HK-2 (cell line): ENCODE results near the gene APOA4.
"Not testable (repeated sequence)": the region's sequence is repeated elsewhere in the genome, so short reads cannot be mapped to it uniquely, and the experiment has no call there.

Experiments used
- DNase-seq: peaks from one replicate; pipeline ENCODE4 v3.0.0-alpha.2; 2018; ENCODE audit not compliant: unreplicated experiment

APOA4 gene

DNA sequence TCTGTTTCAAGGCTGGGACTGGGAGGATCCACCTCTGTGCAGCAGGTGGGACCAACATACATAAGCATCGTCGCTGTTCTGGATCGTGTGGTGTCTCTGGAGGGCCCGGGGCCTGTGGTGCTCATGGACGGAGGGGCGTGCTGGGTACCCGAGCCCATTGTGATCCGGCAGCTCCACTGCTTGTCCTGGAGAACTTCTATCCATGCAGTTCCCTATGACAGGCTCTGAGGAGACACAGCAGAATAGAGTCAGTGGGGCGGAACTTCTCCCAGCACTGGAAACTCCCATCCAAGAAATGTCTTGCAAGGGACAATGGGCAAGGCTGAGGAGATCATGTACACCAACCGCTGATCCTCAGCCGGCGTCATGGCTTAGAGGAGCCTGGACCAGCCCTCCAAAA lies 26.0 kb upstream of the APOA4 start:
- DNase-seq: no peak

DNA sequence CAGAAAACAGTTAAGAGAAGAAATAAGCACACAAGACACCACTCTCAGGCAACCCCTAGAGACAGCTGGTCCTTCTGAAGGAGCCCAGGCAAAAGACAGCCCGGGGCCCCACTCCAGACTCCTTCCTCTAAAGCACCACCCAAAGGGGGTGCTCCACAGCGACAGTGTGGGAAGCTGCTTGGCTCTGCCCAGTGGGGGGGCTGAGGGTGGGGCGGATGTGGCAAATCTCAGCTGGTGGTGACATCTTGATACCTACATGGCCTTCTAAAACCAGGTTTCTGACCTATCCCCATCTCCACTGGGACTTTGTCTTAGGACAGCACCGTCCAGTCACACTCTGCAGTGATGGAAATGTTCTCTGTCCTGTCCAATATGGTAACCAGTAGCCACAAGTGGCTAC lies 24.5 kb upstream of the APOA4 start:
- DNase-seq: no peak

DNA sequence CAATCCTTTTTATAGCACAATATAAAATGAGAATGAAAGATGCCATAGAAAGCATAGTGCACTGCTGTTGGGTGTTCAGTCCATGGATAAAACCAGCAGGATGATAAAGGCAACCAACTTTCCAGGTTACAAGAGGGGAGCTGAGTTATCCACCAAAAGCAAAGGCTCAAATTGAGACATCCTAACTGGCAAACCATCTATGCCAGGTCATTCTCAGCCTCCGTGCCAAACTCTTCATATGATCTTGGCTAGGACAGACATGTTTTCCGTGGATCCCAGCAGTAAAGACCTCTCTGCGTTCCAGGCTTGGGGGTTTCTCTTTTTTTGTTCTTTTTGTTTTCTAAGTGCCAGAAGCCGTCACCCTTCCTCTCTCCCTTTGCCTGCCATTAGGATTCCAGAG lies 21.6 kb upstream of the APOA4 start:
- DNase-seq: no peak

DNA sequence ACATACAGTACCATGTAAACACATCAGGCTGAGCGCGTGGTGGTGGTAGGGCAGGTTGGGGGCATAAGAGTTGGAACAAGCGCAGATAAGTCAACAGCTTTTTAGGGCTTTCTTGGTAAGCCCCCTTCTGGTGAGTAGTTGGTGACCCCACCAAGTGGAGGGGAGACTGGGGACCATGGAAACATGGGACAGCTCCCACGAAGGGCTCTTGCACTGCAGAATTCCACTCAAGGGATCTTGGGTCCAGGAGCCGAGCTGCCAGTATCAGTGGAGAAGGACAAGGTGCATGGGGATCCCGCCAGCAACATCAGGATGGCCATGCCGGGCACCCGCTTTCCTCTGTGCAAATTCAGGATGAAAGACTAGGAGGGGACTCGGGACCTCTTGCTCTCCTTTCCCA lies 20.6 kb upstream of the APOA4 start:
- DNase-seq: no peak

DNA sequence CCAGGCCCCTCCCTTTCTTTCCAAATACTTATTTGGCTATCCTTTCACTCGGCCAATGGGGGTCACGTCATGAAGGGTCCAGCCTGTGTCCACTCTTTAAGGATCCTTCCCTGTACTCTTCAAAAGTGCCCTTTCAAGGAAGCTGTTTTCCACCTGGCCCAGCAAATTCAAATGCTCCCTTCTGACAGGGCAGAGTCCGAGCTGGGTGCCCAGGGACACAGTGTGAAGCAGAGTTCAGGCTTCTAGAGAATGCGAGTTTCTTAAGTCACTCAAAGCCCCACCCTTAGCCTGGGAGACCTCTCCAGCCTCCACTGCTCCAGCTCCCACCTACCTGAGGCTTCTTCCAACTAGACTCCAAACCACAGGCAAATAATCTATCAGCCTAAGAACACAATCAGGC lies 19.8 kb upstream of the APOA4 start:
- no peak for DNase-seq

DNA sequence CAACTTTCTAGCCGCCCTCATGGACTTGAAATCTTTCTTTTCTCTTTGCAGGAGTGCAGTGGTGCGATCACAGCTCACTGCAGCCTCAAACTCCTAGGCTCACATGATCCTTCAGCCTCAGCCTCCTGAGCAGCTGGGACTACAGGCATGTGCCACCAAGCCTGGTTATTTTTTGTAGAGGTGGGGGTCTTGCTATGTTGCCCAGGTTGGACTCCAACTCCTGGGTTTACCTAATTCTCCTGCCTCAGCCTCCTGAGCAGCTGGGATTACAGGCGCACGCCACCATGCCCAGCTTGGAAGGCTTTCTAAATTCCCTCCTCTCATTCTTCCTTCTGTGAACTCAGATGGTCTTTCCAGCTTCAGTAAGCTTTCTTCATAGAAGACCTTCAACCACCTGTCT lies 19.0 kb upstream of the APOA4 start:
- DNase-seq: no peak

DNA sequence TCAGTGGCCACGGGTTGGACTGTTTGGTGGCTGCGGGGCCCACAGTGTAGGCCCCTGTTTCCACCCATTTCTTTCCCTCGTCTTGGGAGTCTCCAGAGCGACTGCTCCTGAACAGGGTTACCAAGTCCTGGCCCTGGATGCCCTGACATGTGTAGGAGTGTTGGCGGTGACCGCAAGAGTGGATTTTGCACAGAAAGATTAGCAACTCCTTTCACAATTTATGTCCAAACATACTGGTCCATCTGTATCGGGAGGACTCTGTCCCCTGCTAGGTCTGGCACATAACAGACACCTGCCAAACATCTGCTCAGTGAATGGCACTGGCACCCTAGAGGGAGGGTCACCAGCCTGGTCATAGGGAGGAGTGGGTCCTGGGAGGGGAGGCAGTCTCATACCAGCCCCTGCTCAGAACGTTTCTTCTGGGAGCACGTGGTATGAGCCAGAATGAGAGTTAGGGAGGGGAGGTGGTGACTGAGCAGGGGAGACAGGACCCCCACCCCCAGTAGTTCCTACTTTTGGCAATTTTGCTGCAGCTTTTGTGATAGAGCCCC lies 17.7 kb upstream of the APOA4 start:
- no peak for DNase-seq

DNA sequence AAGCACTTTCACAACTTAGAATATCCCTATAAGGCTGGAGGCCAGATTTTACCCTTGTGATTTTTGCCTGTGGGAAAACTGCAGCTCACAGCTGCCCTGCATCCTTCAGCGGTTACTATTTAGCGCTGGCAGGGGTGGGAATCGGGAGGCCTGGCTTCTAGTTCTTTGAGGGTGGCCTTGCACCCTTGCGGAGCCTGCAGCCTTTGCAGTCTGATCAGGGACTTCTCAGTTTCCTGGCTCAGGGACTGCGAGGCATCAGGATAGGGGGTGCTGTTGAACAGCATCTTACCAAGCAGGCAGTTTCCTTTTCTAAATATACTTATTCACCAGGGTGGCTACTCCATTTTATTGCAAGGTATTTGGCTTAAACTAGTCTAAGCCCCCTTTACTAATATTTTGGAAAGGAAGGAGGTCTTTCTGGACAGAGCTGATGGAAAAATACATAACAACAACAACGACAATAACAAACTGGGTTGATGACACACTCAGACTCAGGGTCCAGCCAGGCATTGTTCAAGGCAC lies 17.2 kb upstream of the APOA4 start:
- no peak for DNase-seq

DNA sequence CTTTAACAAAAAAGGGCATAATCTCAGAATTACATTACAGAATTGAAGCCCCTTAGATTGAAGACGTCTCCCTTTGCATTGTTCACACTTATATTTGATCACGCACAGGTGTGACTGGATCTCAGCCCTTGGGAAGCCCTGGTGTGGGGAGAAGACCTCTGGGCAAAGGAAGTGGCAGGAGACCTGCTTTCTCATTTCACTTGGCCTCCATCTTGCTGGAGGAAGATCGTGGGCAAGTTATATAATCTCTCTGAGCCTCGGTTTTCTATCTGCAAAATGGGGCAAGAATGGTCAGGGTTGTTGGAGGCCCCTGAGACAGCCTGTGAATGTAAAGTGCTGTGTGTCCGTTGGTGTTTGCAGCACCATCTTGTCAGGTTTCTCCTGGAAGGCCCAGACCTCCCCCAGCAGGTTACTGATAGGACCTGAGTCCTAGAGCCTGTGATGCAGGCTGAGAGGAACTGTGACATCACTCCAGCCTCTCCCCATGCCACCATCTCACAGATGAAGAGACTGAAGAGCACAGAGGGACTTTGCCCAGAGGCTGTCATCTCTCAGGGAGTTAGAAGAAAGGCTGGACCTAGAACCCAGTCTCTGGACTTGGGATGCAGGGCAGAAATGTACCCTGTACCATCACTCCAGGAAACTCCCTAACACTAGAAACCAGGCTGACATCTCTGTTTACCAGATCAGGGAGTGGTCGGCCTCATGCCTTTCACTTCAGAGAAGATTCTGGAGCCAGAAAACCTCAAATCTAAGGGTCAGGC lies 15.4 kb upstream of the APOA4 start:
- no peak for DNase-seq

DNA sequence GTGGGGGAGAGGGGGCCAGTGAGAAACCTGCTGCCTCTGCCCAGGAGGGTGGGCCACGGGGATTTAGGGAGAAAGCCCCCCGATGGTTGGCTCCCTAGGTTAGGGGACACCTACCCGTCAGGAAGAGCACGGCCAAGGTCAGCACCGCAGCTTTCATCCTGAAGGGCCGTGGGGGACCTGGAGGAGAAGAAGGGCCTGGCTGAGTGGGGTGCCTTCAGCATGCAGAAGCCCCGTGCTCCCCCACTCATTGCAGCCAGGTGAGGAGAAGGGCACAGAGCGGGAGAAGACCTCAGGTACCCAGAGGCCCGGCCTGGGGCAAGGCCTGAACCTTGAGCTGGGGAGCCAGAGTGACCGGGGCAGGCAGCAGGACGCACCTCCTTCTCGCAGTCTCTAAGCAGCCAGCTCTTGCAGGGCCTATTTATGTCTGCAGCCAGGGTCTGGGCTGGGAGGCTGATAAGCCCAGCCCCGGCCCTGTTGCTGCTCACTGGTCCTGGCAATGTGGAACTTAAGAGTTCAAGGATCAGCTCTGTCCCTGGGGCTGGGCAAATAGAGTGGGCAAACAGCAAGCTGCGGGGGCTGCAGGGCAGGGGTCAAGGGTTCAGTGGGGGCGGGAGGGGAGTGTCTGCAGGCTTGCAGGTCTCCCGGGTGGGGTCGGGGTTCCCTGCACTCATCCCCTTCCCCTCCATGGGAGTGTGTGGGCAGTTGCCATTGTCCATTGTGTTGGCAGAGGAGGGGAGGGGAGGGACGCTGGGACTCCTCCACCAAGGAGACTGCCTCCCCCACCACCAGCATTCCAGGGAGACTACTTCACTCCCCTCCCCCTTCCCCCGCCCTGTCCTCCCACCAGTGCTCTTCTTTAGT lies 14.4 kb upstream of the APOA4 start, which contains the start of gene APOA1:
APOA1 (minus strand) TSS at position 392 of the 861 bp plus-strand sequence; CDS start at position 157, 235 bp downstream.
- DNase-seq: no peak

DNA sequence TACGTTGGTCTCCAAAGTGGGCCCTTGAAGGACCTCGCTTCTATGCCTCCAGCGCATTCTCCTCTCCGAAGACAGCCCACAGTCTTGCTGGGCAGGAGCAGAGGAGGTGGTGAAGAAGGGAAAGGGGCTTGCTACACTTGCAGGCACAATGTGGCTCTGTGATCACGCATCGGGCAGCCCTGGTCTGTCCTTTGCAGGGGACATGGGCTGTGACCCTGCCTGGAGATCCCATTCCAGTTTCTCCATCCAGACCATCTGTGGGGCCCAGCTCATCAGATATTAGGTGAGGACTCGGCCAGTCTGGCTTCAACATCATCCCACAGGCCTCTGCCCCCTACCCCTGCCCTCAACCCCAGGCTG lies 13.5 kb upstream of the APOA4 start:
- no peak for DNase-seq

DNA sequence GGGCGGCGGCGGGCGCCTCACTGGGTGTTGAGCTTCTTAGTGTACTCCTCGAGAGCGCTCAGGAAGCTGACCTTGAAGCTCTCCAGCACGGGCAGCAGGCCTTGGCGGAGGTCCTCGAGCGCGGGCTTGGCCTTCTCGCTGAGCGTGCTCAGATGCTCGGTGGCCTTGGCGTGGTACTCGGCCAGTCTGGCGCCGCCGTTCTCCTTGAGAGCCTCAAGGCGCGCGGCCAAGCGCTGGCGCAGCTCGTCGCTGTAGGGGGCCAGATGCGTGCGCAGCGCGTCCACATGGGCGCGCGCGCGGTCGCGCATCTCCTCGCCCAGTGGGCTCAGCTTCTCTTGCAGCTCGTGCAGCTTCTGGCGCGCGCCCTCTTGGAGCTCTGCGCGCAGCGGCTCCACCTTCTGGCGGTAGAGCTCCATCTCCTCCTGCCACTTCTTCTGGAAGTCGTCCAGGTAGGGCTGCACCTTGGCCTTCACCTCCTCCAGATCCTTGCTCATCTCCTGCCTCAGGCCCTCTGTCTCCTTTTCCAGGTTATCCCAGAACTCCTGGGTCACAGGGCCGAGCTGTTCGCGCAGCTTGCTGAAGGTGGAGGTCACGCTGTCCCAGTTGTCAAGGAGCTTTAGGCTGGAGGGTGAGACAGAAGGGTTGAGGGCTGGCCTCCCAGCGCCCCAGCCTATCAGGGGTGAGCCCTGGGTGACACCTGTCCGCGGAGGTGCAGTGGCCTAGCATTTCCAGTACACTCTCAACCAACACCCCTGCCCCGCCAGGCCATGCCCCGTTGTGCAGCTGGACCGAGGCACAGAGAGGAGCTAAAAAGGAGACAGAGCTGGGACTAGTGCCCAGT lies 12.9 kb upstream of the APOA4 start:
- DNase-seq: peak; percentile 81

DNA sequence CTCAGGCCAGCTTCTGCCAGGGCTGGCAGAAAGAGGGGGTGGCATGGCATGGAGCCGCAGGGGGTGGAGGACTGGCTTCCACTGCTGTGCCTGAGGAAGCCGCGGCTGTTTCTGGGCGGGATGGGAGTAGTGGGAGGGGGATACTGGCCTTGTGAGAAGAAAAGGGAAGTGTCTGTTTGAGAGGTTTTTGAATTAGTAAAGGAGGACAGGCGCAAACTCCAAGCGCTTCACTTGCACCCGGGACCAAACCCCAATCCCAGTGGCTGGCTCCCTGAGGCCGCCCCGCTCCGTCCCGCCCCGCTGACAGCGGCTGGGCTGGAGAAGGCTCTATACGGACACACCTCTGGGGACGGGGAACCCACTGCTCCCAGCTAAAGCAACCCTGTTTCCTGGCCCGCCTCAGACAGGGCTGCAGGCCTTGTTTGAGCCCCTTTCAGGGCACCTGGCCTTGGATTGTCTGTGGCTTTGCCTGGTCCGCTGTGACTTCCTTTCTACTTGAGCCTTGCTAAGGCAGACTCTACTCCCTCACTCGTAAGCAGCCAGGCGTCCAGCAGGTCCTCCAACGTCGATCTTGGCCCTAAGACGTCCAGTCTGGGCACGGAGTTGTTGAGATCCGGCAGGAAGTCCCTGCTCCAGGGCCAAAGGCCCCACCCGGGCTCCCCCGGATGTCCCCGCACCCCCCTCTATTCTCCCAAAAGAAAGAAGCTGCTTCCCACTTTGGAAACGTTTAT lies 12.1 kb upstream of the APOA4 start:
- DNase-seq: peak; percentile 3

DNA sequence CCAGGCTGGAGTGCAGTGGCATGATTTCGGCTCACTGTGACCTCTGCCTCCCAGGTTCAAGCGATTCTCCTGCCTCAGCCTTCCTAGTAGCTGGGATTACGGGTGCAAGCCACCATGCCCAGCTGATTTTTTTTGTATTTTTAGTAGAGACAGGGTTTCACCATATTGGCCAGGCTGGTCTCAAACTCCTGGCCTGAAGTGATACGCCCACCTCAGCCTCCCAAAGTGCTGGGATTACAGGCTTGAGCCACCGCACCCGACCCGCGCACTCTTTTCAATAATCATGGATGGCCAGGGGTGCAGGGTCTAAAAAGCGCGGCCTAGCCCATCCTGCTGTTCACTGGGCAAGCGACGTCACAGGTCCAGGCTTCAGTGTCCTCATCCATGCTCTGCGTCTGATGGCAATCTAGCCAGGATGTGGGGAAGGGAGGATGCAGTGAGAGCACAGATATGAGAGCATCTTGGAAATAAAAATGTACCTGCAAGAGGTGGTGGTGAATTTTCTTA lies 11.5 kb upstream of the APOA4 start:
- not testable (repeated sequence) for DNase-seq

DNA sequence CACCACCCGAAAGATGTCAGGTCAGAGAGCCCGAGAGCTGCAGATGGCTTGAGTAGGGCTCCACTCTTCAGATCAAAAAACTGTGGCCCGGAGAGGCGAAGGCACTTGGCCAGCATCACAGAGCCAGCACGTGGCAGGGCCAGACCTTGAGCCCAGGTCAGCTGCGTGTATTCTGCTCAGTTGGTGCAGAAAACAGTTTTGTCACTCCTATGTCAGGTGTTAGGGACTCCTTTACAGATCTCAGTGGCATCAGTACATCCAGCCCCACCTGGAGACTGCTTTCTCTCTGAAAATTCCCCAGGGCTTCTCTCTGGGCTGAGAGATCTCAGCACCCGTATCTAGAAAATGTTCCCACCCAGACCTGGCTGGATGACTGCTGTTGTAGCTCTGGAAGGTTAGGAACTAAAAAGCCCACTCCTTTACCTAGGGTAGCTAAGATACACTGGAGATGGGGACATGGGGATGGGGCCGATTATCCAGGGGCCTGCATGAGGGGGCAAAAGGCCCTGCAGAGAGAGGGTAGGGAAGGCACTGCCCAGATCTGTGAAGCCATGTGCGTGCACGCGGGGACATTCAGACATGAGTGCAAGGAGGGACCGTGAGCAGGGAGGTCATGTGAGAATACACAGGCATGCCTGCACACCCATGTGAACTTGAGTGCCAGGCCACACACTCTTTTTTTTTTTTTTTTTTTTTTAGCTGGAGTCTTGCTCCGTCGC lies 10.9 kb upstream of the APOA4 start:
- no peak for DNase-seq

DNA sequence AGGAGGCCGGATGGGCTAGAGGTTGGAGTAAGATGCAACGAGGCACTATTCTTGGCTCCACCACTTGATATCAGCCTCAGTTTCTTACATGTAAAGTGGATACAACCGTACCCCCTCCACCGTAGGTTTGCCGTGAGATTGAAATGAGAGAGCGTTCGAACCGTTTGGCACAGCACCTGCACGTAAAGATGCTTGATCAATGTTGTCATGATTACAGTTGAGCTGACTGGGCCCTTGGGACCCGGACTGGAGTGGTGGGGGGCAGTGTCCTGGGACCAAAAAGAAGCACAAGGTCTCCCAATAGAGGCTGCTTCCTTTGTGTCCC lies 10.3 kb upstream of the APOA4 start:
- DNase-seq: no peak

DNA sequence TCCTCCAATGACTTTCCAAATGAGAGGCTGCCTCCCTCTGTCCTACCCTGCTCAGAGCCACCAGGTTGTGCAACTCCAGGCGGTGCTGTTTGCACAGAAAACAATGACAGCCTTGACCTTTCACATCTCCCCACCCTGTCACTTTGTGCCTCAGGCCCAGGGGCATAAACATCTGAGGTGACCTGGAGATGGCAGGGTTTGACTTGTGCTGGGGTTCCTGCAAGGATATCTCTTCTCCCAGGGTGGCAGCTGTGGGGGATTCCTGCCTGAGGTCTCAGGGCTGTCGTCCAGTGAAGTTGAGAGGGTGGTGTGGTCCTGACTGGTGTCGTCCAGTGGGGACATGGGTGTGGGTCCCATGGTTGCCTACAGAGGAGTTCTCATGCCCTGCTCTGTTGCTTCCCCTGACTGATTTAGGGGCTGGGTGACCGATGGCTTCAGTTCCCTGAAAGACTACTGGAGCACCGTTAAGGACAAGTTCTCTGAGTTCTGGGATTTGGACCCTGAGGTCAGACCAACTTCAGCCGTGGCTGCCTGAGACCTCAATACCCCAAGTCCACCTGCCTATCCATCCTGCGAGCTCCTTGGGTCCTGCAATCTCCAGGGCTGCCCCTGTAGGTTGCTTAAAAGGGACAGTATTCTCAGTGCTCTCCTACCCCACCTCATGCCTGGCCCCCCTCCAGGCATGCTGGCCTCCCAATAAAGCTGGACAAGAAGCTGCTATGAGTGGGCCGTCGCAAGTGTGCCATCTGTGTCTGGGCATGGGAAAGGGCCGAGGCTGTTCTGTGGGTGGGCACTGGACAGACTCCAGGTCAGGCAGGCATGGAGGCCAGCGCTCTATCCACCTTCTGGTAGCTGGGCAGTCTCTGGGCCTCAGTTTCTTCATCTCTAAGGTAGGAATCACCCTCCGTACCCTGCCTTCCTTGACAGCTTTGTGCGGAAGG lies 9.5 kb upstream of the APOA4 start:
- DNase-seq: no peak

DNA sequence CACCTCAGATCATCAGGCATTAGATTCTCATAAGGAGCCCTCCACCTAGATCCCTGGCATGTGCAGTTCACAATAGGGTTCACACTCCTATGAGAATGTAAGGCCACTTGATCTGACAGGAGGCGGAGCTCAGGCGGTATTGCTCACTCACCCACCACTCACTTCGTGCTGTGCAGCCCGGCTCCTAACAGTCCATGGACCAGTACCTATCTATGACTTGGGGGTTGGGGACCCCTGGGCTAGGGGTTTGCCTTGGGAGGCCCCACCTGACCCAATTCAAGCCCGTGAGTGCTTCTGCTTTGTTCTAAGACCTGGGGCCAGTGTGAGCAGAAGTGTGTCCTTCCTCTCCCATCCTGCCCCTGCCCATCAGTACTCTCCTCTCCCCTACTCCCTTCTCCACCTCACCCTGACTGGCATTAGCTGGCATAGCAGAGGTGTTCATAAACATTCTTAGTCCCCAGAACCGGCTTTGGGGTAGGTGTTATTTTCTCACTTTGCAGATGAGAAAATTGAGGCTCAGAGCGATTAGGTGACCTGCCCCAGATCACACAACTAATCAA lies 8.8 kb upstream of the APOA4 start:
- no peak for DNase-seq
